ENCODE data around the gene MED12.

MED12 gene

DNA sequence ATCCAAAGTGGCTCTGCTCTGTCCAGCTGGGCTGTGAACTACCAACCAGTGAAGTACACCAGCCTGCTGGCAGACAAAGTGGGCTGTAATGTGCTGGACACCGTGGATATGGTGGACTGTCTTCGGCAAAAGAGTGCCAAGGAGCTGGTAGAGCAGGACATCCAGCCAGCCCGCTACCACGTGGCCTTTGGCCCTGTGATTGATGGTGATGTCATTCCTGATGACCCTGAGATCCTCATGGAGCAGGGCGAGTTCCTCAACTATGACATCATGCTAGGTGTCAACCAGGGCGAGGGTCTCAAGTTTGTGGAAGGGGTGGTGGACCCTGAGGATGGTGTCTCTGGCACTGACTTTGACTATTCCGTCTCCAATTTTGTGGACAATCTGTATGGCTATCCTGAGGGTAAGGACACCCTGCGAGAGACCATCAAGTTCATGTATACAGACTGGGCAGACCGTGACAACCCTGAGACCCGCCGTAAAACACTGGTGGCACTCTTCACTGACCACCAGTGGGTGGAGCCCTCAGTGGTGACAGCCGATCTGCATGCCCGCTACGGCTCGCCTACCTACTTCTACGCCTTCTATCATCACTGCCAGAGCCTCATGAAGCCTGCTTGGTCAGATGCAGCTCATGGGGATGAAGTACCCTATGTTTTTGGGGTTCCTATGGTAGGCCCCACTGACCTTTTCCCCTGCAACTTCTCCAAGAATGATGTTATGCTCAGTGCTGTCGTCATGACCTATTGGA is 48.8 kb downstream of the MED12 start:
- H3K9me3 Mint-ChIP-seq, result peaks cover 68% of the 10 kb centered on the region
- H3K4me3 Mint-ChIP-seq, result no peak overlapping the region
- H3K4me1 Mint-ChIP-seq, result peaks cover 18% of the 10 kb centered on the region
- H3K36me3 Mint-ChIP-seq (ENCODE audit: low read depth), result peaks cover 10% of the 10 kb centered on the region
- no peak for DNase-seq
- peaks cover 6% of the 10 kb centered on the region for H3K27me3 Mint-ChIP-seq (ENCODE audit: low read depth, poor library complexity)
- no peak for TF ChIP-seq CTCF (IDR thresholded peaks at IDR 0.05)
- H3K27ac Mint-ChIP-seq, result no peak overlapping the region

GRCh38 chrX:71168134-71168533 is 49.7 kb downstream of the MED12 start:
- peaks cover 18% of the 10 kb centered on the region for H3K4me1 Mint-ChIP-seq
- no peak for TF ChIP-seq CTCF (IDR thresholded peaks at IDR 0.05)
- peak overlapping the region; percentile 27 for H3K27ac Mint-ChIP-seq
- no peak overlapping the region for H3K4me3 Mint-ChIP-seq
- H3K27me3 Mint-ChIP-seq (ENCODE audit: low read depth, poor library complexity), result peaks cover 6% of the 10 kb centered on the region
- peaks cover 64% of the 10 kb centered on the region for H3K9me3 Mint-ChIP-seq
- peaks cover 10% of the 10 kb centered on the region for H3K36me3 Mint-ChIP-seq (ENCODE audit: low read depth)
- no peak for DNase-seq

GRCh38 chrX:71169586-71169985 is 51.2 kb downstream of the MED12 start:
- peaks cover 30% of the 10 kb centered on the region for H3K4me1 Mint-ChIP-seq
- H3K36me3 Mint-ChIP-seq (ENCODE audit: low read depth), result peaks cover 10% of the 10 kb centered on the region
- no peak for TF ChIP-seq CTCF (IDR thresholded peaks at IDR 0.05)
- H3K27ac Mint-ChIP-seq, result no peak overlapping the region
- H3K27me3 Mint-ChIP-seq (ENCODE audit: low read depth, poor library complexity), result peaks cover 6% of the 10 kb centered on the region
- no peak for DNase-seq
- H3K4me3 Mint-ChIP-seq, result no peak overlapping the region
- peaks cover 63% of the 10 kb centered on the region for H3K9me3 Mint-ChIP-seq

DNA sequence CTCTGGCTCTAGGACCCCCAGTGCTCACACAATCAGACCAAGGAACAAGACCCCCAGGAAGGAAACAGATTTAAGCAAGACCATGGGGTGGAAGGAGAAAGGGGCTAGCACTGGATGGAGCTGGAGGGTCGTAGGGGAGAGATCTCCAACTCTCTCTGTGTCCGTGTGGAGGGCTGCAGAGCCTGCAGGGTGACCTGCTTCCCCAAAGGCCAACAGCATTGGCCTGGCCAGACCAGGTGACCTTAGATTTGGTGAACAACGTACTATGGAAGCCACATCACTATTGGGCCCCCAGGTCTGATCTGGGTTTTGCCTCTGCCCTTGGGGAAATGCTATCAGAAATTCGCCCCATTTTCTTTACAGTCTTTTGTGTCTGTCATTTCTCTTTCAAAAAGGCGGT is 52.3 kb downstream of the MED12 start:
- H3K27ac Mint-ChIP-seq, result no peak overlapping the region
- peaks cover 30% of the 10 kb centered on the region for H3K4me1 Mint-ChIP-seq
- no peak for TF ChIP-seq CTCF (IDR thresholded peaks at IDR 0.05)
- H3K4me3 Mint-ChIP-seq, result no peak overlapping the region
- DNase-seq, result no peak
- peaks cover 6% of the 10 kb centered on the region for H3K27me3 Mint-ChIP-seq (ENCODE audit: low read depth, poor library complexity)
- peaks cover 66% of the 10 kb centered on the region for H3K9me3 Mint-ChIP-seq
- peaks cover 10% of the 10 kb centered on the region for H3K36me3 Mint-ChIP-seq (ENCODE audit: low read depth)

DNA sequence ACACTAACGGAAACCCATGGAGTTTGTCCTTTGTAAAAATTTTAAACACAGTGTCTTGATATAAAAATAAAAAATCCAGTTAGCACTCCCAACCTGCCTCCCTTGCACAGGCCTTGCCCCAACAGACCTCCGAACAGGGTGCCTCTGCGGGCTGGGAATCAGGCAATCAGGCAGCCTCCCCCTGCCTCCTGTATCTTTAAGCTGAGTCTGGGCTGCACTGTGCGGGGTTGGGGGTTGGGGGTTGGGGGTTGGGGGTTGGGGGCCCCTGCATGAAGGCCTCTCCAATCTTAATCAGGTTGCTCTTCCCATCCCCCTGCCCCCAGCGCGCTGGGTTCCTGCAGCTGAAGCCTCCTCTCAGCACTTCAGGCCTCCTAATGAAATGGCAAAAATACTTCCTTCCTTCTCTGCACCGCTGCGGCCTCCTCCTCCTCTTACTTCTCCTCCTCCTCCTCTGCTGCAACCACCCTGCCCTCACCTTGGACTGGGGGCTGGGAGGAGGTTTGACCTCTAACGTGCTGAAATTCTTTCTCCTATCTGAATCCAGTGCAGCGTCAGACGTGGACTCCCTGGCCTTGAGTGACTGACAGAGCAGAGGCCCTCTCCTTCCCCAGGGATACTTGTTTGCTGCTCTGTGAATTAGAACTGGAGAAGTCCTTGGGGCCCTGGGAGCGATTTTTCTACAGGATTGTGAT is 52.9 kb downstream of the MED12 start:
- DNase-seq, result no peak
- H3K4me3 Mint-ChIP-seq, result no peak overlapping the region
- H3K27me3 Mint-ChIP-seq (ENCODE audit: low read depth, poor library complexity), result peaks cover 6% of the 10 kb centered on the region
- peaks cover 30% of the 10 kb centered on the region for H3K4me1 Mint-ChIP-seq
- no peak for TF ChIP-seq CTCF (IDR thresholded peaks at IDR 0.05)
- H3K36me3 Mint-ChIP-seq (ENCODE audit: low read depth), result peaks cover 10% of the 10 kb centered on the region
- peak overlapping the region; percentile 89 for H3K27ac Mint-ChIP-seq
- H3K9me3 Mint-ChIP-seq, result peaks cover 66% of the 10 kb centered on the region

All from nephron progenitor cell (in vitro differentiated cells).